ENCODE results near the gene IL1RN.

DNA sequence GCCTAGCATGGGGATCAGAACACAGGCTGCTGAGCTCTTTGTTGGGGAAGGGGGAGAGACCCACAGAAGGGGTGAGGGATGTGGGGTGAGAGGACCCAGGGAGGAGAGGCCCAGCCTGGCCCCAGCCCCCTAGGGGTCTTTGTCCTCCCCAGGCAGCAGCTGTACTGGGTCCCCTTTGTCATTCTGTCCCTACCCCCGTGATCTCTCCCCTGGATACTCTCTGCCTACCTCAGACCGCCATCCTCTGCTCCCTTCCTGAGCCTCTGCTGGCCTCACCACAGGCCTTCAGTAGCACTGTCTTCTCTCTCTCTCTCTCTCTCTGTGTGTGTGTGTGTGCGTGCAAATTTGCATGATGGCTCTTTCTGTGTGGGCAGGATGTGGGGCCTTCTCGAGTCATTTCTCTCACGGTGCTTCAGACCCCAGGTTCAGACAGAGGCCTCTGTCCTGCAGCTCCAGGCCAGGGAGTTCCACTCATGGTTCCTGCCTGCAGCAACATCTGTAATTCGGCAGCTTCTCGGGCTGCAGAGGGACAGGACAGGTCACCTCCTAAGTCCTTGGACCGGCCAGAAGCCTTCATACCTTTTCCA, 47.7 kb downstream of the IL1RN start:
- TF ChIP-seq, protein P1, sequence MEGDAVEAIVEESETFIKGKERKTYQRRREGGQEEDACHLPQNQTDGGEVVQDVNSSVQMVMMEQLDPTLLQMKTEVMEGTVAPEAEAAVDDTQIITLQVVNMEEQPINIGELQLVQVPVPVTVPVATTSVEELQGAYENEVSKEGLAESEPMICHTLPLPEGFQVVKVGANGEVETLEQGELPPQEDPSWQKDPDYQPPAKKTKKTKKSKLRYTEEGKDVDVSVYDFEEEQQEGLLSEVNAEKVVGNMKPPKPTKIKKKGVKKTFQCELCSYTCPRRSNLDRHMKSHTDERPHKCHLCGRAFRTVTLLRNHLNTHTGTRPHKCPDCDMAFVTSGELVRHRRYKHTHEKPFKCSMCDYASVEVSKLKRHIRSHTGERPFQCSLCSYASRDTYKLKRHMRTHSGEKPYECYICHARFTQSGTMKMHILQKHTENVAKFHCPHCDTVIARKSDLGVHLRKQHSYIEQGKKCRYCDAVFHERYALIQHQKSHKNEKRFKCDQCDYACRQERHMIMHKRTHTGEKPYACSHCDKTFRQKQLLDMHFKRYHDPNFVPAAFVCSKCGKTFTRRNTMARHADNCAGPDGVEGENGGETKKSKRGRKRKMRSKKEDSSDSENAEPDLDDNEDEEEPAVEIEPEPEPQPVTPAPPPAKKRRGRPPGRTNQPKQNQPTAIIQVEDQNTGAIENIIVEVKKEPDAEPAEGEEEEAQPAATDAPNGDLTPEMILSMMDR (IDR thresholded peaks at IDR 0.05): no peak
- TF ChIP-seq POLR2A (IDR thresholded peaks at IDR 0.05): no peak

Data from testis (tissue), 2 donors.